ENCODE measurements around the gene RBM17.
"Not testable (repeated sequence)": the region's sequence is repeated elsewhere in the genome, so short reads cannot be mapped to it uniquely, and the experiment has no call there.

RBM17 gene

GRCh38 chr10:6138456-6138855 lies 49.6 kb downstream of the RBM17 start:
- DNase-seq, result no peak

GRCh38 chr10:6139470-6139869 lies 50.6 kb downstream of the RBM17 start:
- DNase-seq, result no peak

- DNase-seq, result no peak
Observed at GRCh38 chr10:6140141-6140841, 51.5 kb downstream of the RBM17 start.

- no peak for DNase-seq
Observed at GRCh38 chr10:6140965-6141295, 52.1 kb downstream of the RBM17 start.

GRCh38 chr10:6141296-6142151 lies 52.7 kb downstream of the RBM17 start:
- DNase-seq, result no peak

- not testable (repeated sequence) for DNase-seq
Observed at GRCh38 chr10:6142186-6142585, 53.4 kb downstream of the RBM17 start.

GRCh38 chr10:6142644-6143043 lies 53.8 kb downstream of the RBM17 start:
- no peak for DNase-seq

- DNase-seq, result no peak
Observed at GRCh38 chr10:6143181-6143580, 54.3 kb downstream of the RBM17 start.

GRCh38 chr10:6144406-6145165 lies 55.8 kb downstream of the RBM17 start:
- peak; percentile 68 for DNase-seq

GRCh38 chr10:6145166-6145987 lies 56.5 kb downstream of the RBM17 start:
- DNase-seq, result no peak

- DNase-seq, result no peak
Observed at GRCh38 chr10:6146013-6146785, 57.4 kb downstream of the RBM17 start.

- no peak for DNase-seq
Observed at GRCh38 chr10:6146921-6147320, 58.1 kb downstream of the RBM17 start.

- peak; percentile 12 for DNase-seq
Observed at GRCh38 chr10:6148251-6148701, 59.4 kb downstream of the RBM17 start.

GRCh38 chr10:6148908-6149307 lies 60.1 kb downstream of the RBM17 start:
- no peak for DNase-seq

- no peak for DNase-seq
Observed at GRCh38 chr10:6151087-6151977, 62.5 kb downstream of the RBM17 start.

GRCh38 chr10:6153845-6154244 lies 65.0 kb downstream of the RBM17 start:
- no peak for DNase-seq

GRCh38 chr10:6154566-6154965 lies 65.7 kb downstream of the RBM17 start:
- no peak for DNase-seq

GRCh38 chr10:6158276-6158675 lies 69.4 kb downstream of the RBM17 start:
- DNase-seq, result no peak

- DNase-seq, result no peak
Observed at GRCh38 chr10:6161921-6162320, 73.1 kb downstream of the RBM17 start.

- no peak for DNase-seq
Observed at GRCh38 chr10:6162589-6163356, 73.9 kb downstream of the RBM17 start.
